Smooth muscle cell (in vitro differentiated cells): ENCODE data around the gene S1PR4. TPM values are rescaled to one million over a fixed set of nuclear protein-coding genes. Genes with fewer than 3 reads are reported as not detected.

Experiments used
- polyA plus RNA-seq: library from polyadenylated mRNA; unstranded; fragments of >200 nt; fragmentation: Nextera tagmentation; extraction: Ambion mirVana; gene quantifications from 2 replicates; pipeline ENCODE4 v1.2.1, GENCODE V29; 2016
- total RNA-seq: library from RNA; depleted of rRNA; stranded (reverse); fragments of >200 nt; gene quantifications from 2 replicates; pipeline ENCODE4 v1.2.3, GENCODE V29; 2014

S1PR4 gene
- total and polyA plus RNA-seq, 2 experiments from 2014 or later, result not detected

Other genes starting within 250 kb of the S1PR4 start
- 2.5 and 4.5 TPM in 2 replicates for gene ZNF77, start 233.8 kb upstream of the S1PR4 start, total RNA-seq
- 2.3 and 3.5 TPM in 2 replicates for gene ZNF77, start 233.8 kb upstream of the S1PR4 start, polyA plus RNA-seq
- 0.27 and 4.1 TPM in 2 replicates for gene TLE6, start 201.2 kb upstream of the S1PR4 start, total RNA-seq
- gene TLE6, start 201.2 kb upstream of the S1PR4 start, polyA plus RNA-seq, result 0.70 and 3.2 TPM in 2 replicates
- 7.1 and 7.7 TPM in 2 replicates for gene TLE2, start 149.5 kb upstream of the S1PR4 start, total RNA-seq
- 13.6 and 14.9 TPM in 2 replicates for gene TLE2, start 149.5 kb upstream of the S1PR4 start, polyA plus RNA-seq
- gene TLE5, start 116.3 kb upstream of the S1PR4 start, total RNA-seq, result 145 and 146 TPM in 2 replicates
- 235 and 274 TPM in 2 replicates for gene TLE5, start 116.3 kb upstream of the S1PR4 start, polyA plus RNA-seq
- gene GNA11, start 84.4 kb upstream of the S1PR4 start, total RNA-seq, result 16.3 and 16.9 TPM in 2 replicates
- gene GNA11, start 84.4 kb upstream of the S1PR4 start, polyA plus RNA-seq, result 57.4 and 71.5 TPM in 2 replicates
- 1.5 and 1.8 TPM in 2 replicates for gene GNA15, start 42.7 kb upstream of the S1PR4 start, total RNA-seq
- gene GNA15, start 42.7 kb upstream of the S1PR4 start, polyA plus RNA-seq, result 0.43 and 1.2 TPM in 2 replicates
- gene NCLN, start 7.2 kb downstream of the S1PR4 start, total RNA-seq, result 24.2 and 44.5 TPM in 2 replicates
- 95.9 and 97.4 TPM in 2 replicates for gene NCLN, start 7.2 kb downstream of the S1PR4 start, polyA plus RNA-seq
- gene CELF5, start 45.9 kb downstream of the S1PR4 start, total RNA-seq, result not detected in 2 replicates
- 0.18 TPM in 1 of 2 replicates, not detected in the other for gene CELF5, start 45.9 kb downstream of the S1PR4 start, polyA plus RNA-seq
- 7.9 and 8.6 TPM in 2 replicates for gene NFIC, start 187.8 kb downstream of the S1PR4 start, total RNA-seq
- gene NFIC, start 187.8 kb downstream of the S1PR4 start, polyA plus RNA-seq, result 33.2 and 36.2 TPM in 2 replicates